Stimulated activated CD4-positive, alpha-beta T cell treated with anti-CD3 and anti-CD28 coated beads, Interleukin-12 subunit alpha, Interleukin-12 subunit beta, amount 100 ng/mL, for 4 hours (primary cell): ENCODE data around the gene SYP.
"Not testable (repeated sequence)": the region's sequence is repeated elsewhere in the genome, so short reads cannot be mapped to it uniquely, and the experiment has no call there.

Experiments
- DNase-seq: peaks from one replicate; pipeline ENCODE4 v3.0.0-alpha.2; 2020

SYP gene

DNA sequence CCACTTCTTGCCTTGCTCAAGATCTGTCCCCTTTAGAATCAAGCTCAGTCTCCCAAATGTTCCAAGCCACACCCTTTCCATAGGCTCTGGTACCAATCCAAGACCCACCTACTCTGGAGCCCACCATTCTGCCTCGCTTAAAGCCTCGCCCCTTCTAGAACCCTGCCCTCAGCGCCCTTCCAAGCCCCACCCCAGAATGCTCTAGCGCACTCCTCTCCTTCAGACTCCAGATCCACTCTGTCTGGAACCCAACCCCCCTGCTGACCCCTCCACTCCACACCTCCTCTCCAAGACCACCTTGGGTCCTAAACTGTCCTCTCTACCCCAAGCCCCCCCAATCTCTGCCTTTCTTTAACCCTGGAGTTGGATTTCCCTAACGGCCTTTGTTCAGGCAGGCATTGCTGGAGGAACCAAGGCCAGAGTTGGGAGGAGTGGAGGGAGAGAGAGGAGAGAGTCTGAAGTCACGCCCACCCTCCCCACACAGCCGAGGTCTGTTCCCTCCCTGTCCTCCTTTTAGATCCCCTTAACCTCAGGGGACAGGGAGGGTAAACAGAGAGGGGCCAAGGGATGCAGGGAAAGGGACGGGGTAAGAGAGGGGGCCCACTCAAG is 11.4 kb downstream of the SYP start:
- no peak for DNase-seq

DNA sequence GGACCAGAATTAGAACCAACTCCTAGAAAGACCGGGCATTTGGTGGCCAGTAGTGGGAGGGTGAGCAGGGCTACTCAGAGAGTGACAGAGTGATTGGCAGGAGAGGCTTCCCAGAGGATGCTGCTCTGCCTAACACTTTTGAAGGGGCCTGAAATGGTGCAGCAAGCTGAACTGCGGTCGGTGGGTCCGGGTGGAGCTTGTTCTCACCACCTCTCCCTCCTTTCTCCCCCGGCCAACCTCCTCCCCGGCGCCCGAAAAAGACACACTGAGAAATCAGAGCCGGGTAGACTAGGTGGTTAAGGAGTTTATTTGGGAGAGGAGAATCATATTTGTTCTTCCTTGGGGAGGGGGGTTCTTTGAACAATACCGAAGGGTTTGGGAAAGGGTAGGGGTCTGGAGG is 12.5 kb downstream of the SYP start:
- no peak for DNase-seq

GRCh38 chrX:49187028-49187394 is 13.0 kb downstream of the SYP start:
- no peak for DNase-seq

GRCh38 chrX:49186125-49187027 is 13.6 kb downstream of the SYP start, which contains the start of gene PRICKLE3:
PRICKLE3 (minus strand) TSS chrX:49186373; CDS start chrX:49186297, 76 bp downstream.
- peak; percentile 69 for DNase-seq

- DNase-seq = peak; percentile 28
These were observed 15.4 kb downstream of the SYP start for GRCh38 chrX:49184294-49185281.

DNA sequence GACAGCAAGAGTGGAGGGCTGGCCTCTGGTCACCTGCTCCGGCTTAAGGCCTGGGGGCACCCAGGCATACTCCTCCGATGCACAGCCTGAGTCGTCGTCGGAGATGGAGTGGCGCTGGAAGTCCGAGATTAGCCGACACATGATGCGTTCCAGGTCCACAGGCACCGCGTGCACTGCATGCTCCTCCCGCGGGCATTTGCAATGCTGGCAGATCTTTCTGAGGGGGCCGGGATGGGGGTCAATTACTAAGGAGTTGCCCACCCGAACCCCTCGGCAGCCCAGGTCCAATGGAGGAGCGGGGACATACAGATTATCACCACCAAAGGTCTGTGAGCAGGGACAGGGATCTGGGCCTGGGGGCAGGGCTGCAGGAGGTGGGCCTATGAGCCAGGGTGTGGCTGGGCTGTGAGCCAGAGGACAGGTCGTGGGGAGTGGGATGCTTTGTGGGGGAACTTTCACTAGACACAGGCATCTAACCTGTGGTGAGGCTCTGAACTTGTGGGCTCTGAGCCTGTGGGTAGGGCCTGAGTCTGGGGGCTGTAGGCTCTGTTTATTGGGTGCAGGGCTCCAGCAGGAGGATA is 16.2 kb downstream of the SYP start:
- no peak for DNase-seq

GRCh38 chrX:49179358-49179757 is 20.6 kb downstream of the SYP start:
- no peak for DNase-seq

DNA sequence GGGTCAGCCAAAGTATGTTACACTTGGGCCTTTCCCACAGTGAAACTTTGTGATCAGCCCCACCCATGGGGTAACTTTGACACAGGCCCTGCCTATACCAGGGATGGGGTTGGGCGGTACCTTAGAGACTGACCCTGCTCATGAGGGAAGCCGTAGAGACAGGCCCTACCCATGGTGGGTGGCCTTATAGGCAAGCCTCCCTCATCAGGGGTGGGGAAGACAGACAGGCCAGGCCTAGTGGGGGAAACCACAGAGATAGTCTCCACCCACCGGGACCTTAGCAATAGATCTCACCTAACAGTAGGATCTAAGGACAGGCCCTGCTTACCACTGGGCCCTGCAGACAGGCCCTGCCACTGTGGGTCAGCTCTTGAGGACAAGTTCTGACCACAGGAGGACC is 21.5 kb downstream of the SYP start:
- DNase-seq = no peak

DNA sequence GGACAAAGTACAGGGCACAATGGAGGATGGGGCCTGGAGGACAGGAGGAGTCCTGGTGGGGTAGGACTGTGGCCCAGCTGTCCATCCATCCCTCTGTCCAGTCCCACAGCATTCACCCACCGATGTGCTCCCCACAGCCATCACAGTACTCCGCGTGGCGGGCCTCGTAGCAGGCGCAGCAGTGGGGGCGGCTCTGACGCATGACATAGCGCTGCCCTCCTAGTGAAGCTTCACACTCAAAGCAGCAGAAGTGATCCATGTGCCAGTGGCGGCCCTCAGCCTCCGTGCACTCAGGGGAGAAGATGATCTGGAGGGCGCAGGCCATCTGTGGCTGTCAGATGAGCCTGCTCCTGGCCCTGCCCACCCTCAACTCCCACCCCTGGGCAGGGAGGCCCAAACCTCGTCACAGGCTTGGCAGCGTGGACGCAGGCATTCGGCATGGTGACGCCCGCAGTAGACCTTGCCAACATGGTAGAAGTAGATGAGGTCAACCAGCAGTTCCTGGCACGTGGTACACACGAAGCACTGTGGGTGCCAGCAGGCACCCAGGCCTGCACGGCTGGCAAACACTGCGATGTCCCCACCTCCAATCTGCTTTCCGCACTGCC is 22.0 kb downstream of the SYP start:
- no peak for DNase-seq

DNA sequence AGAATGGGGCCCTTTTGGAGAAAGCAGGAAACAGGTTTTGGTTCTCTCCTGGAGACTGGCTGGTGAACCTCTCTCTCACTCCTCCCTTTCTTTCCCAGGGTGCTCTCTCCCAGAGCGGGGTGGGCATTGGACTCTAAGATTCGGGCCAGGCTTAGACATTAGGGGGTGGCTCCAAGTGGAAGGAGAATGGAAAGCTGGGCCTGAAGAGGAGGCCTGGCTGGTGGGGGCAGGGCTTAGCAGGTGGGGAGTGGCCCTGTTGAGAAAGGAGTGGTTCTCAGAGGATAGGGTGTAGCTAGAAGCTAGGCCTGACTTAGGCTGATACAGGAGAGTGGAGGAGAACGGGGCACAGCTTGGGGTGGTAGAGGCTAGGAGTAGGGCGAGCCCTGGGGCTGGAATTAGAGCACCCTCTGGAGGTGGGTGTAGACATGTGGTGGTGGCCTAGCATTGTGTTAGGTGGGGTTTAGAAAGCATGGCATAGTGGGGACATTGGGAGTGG is 22.6 kb downstream of the SYP start:
- DNase-seq = no peak

GRCh38 chrX:49176421-49177326 is 23.3 kb downstream of the SYP start:
- no peak for DNase-seq

- no peak for DNase-seq
These were observed 24.3 kb downstream of the SYP start for GRCh38 chrX:49175435-49176274.

GRCh38 chrX:49174723-49175122 is 25.3 kb downstream of the SYP start:
- no peak for DNase-seq

DNA sequence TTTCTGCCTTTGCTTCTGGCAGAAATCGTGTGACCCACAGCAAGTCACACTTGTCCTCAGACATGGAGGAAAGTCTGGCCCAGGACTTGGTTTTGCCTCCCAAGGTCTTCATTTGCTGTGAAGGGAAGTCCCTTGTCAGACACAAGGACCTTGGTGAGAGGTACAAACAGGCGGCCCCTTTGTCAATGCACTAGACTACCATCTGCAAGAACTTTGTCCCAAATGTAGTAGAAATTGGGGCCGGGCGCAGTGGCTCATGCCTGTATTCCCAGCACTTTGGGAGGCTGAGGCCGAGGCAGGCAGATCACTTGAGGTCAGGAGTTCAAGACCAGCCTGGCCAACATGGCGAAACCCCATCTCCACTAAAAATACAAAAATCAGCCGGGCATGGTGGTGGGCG is 26.4 kb downstream of the SYP start:
- not testable (repeated sequence) for DNase-seq

GRCh38 chrX:49172280-49172780 is 27.7 kb downstream of the SYP start:
- peak; percentile 59 for DNase-seq

DNA sequence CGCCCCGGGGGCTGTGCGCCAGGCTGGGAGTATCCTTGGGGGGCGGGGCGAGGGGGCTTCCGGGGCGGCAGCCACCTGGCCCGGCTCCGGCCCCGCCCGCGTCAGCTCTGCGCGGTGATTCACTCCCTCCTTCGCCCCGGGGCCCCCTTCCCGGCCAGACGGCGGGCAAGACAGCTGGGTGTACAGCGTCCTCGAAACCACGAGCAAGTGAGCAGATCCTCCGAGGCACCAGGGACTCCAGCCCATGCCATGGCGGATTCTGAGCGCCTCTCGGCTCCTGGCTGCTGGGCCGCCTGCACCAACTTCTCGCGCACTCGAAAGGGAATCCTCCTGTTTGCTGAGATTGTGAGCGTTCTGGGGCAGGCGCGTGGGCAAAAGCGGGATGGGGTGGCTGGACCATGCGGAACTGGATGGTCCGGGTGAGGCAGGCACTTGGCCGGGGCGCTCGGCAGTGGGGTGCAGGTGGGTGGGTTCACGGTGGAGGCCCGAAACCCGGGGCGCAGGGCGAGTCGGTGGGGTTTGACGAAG is 28.2 kb downstream of the SYP start, which contains the start of gene PLP2:
TSS of gene PLP2 (plus strand) at position 147 of the 528 bp plus-strand sequence. CDS start at position 250, 103 bp downstream.
- peak; percentile 70 for DNase-seq

DNA sequence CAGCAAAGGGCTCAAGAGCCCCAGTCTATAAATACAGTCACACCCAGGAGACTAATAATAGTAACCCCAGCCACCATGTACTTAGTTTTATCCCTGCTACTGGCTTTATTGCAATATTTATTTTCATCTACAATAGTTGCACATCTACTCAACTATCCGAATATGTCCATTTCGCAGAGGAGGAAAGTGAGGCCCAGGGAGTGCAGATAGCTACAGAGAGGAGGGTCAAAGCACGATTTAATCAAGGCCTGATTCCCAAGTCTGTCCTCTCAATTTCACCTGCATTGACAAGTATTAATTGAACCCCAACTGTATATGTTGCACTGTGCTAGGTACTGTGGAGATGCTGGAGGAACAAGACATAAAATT is 32.3 kb downstream of the SYP start:
- DNase-seq = no peak

- peak; percentile 43 for DNase-seq
These were observed 32.9 kb downstream of the SYP start for GRCh38 chrX:49166914-49167739.
